Activated CD8-positive, alpha-beta memory T cell treated with anti-CD3 and anti-CD28 coated beads, Interleukin-2, amount 50 U/mL, for 1 hour (primary cell): ENCODE measurements around the gene MAML2.

ENCODE experiments used
- DNase-seq: peaks from one replicate; pipeline ENCODE4 v3.0.0-alpha.2; 2020; ENCODE audit errors: extremely low read depth

MAML2 gene

GRCh38 chr11:96241331-96241841 lies 101.6 kb downstream of the MAML2 start:
- DNase-seq, result no peak

DNA sequence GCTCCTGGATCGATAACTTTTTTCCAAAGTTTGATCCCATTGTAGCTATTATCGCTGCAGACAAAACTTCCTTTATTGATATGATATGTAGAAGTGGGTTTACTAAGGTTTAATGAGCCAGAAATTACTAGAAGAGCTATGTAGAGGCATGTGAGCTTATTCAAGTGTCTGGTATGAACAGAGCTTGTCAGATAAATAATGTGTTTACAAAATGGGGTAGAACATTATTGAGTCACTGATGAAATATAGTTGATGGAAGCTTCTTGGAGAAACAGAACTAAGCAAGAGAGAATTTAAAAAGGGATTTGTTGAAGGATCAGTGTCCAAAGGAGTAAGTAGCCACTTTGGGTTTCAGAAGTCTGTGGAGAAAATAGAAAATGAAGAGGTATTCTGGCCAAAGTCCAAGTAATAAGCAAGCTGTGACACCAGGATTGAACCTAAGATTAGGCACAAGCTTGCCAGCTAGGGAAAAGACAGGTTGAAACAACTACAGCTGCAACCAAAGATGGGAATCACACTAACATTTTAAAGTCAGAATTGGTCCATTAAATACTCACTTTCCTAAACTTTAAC lies 104.3 kb downstream of the MAML2 start:
- no peak for DNase-seq

DNA sequence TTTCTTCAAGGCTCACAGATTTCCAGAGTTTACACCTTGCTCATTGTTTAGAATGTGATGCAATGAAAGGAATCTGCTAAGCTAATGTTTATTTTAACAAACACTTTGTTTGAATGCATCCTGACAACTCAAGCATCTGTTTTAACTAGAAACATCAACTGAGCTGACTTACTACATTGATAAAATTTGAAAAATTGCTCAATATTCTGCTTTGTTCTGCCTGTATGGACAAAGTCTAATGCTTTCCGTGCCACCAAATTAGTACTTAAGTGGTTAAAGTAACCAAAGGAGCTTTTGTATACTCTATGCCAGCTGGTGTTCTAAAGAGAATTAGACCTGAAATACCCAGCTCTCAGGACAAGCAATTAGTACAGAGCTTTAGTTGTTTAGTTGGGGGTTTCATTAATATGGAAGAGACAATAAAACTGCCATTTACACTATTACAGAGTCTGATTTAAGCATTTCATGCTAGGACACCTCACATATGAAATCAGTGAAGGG lies 105.2 kb downstream of the MAML2 start:
- DNase-seq, result no peak

- no peak for DNase-seq
Observed at GRCh38 chr11:96235751-96236150, 107.2 kb downstream of the MAML2 start.

DNA sequence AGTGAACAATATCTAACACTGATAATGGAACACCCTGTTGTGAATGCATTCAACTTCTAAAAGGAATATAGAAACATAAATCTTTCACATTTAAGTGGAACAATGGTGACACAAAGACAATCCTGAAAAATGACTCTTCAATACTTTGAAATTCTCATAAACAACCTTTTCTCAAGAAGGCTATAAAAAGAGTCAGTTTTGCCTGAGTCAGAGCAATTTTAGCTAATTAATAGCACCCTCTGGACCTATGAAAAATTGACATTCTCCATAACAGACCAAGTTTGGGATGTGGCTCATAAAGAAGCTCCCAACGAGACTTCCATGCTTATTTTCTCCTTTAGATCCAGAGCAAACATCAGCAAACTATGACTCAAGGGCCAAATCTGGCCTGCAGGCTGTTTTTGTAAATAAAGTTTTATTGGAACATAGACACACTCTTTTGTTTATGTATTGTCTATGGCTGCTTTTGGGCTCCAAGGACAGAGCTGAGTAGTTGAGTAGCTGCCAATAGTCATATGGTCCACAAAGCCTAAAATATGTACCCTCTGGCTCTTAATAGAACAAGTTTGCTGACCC lies 108.0 kb downstream of the MAML2 start:
- DNase-seq, result no peak

GRCh38 chr11:96232132-96232531 lies 110.9 kb downstream of the MAML2 start:
- no peak for DNase-seq

DNA sequence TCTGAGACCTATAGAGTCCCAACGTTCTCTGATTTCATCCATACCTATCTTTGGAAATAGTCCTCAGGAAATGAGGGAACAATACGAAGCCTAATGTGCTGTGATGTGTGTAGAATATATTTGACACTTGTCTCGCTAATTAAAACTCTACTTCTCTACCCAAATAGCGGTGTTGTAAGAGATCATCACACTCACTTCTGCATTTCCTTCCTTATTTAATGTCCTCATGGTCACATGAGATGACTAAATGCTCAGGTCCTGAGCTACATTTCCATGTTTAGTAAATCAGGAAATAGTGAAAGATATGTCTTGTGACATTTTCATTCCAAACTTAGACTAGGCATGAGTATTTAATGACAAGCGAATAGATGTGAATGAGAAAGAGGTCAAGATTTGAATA lies 112.3 kb downstream of the MAML2 start:
- DNase-seq, result no peak

DNA sequence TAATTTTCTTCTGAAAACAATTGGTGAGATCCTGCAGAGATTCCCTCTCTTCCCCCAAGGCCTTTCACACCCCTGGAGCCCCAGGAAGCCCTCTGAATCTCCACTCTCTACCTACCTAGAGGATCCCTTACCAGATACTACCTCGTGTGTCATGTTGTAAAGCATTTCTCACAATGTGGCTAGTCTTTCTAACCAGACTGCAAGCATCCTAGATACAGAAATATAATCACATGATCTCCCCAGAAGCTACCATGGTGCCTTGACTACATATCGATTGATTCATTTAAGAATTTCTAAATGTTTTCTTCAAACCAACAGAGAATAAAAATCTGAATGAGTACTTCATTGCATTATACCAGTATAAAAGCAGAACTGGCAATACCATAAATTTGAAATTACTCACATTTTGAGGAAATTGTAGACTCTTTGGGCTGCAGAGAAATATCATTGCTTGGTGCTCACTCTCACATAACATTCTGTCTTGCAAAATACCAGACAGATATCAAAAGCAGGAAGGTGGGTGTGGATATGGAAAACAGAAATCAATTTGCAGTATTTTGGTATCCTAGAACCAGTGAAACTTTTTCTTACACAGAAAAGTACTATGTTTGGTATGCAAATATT lies 113.5 kb downstream of the MAML2 start:
- DNase-seq, result no peak

DNA sequence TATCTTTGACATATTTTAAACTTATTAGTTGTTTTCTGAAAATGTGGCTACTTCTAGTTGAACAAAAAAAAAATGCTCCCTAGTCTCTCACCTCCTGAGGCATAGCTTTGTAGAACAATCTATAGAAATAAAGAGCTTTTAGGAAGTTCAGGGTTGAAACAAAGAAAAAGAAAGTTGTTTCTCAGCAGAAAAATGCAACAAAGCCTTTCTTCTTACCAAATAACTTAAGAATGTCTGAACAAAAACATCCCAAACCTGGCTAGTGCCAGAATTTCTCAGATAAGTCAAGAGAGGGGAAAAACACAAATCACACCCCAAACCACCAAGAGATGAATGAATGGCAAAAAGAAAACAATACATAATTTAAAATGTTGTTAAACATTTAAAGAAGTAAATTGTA lies 114.1 kb downstream of the MAML2 start:
- DNase-seq, result no peak

DNA sequence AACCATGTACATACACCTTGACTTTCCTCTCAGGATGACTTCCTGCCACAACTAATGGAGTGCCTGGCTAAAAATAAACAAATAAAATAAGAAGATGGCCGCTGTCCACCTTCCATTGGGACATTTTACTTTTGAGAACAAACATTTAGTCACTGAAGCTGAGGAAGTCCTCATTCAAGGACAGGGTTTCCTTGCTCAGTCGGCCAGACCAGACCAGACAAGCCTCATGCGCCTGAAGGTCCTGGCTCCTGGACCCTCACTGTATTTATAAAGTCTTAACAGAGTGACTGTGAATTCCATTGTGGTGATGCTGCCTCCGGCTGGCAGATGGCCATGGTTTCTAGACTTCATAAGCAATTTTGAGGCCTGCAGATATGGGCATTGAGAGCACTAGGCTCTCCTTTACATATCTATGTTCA lies 114.5 kb downstream of the MAML2 start:
- no peak for DNase-seq

DNA sequence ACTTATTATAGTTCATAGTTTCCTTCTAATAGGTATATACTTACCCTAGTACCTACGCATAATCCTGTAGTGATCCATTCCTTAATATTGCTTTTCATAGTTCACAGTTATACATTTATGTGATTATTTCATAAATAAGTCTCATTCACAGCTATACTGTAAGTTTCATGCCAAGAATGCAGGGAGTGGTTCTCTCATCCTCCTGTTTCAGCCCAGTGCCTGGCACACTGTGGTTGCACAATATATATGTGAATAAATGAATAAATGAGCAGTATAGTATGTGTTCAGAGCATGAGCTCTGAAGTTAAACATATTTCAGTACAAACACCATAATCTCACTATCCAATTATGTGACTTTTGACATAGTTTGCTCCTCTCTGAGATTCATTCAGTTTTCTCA lies 115.8 kb downstream of the MAML2 start:
- no peak for DNase-seq

GRCh38 chr11:96223083-96223482 lies 119.9 kb downstream of the MAML2 start:
- DNase-seq, result no peak

GRCh38 chr11:96222102-96222501 lies 120.9 kb downstream of the MAML2 start:
- no peak for DNase-seq

DNA sequence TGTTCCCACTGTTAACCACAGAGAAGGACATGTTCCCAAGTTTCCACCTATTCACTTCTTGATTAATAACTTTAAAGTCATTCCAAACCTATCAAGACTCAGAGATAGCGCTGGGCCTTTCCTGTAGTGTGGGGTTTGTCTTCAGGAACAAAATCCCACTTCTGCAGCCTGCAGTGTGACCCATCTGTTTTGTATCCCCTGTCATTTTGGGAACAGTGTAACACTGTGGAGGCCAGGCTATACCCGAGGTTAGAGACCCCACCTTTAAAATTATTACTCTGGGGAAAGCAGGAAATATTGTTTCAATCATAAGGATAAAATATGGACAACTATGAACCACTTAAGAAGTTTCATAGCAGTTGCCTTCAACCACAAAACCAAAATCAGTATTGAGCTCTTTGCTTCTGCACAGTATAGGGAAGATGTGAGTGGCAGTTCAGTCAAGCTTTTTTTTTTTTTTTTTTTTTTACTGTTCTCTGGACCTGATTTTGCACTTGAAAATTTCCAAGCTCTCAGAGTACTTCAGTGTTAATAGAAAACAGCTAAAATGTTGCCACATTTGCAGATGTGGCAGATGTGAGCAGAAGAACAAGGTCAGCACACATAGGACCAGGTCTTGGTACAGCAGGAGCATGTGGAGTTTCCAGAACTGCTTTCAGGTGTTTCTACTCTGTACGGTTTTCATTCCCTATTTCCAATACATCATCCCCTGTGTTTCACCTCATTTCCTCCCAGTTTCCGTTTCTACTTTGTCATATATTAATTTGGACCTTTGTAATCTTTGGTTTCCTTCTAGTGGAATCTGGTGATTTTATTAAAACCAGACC lies 121.5 kb downstream of the MAML2 start:
- no peak for DNase-seq

GRCh38 chr11:96219981-96220623 lies 122.9 kb downstream of the MAML2 start:
- DNase-seq, result no peak

GRCh38 chr11:96218901-96219300 lies 124.1 kb downstream of the MAML2 start:
- DNase-seq, result no peak

DNA sequence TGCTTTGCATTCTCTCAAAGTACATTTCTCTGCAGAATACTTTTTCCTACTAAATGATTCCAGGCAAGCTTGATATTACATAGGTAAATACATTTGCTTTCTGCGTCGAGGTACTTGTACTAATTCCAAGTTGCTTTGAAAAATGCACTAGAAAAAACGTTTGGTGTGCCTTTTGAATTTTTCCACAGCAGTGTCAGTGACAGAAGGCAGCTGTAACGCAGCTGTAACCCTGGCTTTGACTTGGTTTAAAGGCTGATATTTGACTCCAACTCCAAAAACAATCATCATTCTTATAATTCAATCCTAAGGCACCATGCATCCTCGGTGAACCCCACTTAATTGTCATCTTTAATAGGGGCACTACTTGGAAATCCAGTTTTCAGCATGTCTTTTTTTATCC lies 125.0 kb downstream of the MAML2 start:
- no peak for DNase-seq

GRCh38 chr11:96217206-96217605 lies 125.8 kb downstream of the MAML2 start:
- no peak for DNase-seq

DNA sequence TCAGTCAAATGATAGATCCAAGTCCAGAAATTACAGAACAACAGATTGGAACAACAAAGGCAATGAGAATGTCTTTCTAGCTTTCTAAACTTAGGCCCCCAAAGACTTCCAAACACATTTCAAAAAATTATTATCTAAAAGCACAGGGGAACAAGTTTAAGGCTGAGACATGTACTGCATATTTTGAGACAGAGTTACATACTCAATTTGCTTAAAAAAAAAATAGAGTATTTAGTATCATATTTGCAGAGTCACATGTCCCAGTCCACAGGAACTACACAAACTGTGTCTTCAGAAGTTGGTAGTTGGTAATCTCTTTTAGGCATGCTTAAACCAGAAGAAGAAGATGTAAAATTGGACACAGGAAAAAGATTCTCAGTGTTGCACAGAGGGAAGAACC lies 127.2 kb downstream of the MAML2 start:
- no peak for DNase-seq

- no peak for DNase-seq
Observed at GRCh38 chr11:96215110-96215782, 127.7 kb downstream of the MAML2 start.

- DNase-seq, result no peak
Observed at GRCh38 chr11:96214777-96215109, 128.3 kb downstream of the MAML2 start.
